ENCODE data around the gene ROS1.
"Not testable (repeated sequence)": the region's sequence is repeated elsewhere in the genome, so short reads cannot be mapped to it uniquely, and the experiment has no call there.

ROS1 gene

DNA sequence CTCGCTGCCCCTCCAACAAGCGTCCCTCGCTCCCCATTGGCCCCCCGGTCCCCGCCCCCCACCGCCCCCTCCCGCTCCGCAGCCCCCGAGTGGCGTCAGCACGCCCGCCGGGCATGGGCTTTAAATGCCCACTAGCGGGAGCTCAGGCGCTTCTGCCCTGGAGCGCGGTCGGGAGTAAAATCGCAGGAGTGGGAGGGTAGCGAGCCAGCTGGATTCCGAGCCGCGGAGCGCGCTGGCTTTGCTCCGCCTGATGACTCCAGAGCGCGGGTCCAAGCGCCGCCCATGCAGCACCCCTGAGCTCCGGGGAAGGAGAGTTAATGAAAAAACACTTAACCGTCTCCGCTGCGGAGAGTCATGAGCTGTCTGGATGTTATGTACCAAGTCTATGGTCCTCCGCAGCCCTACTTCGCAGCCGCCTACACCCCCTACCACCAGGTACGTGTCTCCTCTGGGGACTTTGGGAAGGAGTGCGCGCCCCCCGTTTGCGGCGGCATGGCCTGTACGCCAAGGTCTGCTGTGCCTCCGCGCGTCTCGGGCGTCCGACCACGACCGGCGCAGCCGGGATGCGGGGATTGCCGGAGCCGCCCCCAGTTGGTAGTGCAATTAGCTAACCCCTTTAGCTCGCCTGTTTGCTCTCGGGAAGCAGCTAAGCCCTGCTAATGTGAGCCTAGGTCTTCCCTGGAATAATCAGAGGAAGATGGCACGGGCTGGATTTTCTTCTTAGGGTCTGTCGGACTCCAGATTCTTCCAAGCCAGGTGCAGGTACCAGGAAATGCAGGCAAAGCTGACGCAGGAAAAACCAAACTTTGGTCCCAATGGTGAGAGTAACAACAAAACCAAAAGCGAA lies 160.1 kb downstream of the ROS1 start, which contains the start of gene VGLL2:
VGLL2 (plus strand) TSS at position 149 of the 847 bp plus-strand sequence; CDS start at position 355, 206 bp downstream.
- DNase-seq: peak; percentile 38

DNA sequence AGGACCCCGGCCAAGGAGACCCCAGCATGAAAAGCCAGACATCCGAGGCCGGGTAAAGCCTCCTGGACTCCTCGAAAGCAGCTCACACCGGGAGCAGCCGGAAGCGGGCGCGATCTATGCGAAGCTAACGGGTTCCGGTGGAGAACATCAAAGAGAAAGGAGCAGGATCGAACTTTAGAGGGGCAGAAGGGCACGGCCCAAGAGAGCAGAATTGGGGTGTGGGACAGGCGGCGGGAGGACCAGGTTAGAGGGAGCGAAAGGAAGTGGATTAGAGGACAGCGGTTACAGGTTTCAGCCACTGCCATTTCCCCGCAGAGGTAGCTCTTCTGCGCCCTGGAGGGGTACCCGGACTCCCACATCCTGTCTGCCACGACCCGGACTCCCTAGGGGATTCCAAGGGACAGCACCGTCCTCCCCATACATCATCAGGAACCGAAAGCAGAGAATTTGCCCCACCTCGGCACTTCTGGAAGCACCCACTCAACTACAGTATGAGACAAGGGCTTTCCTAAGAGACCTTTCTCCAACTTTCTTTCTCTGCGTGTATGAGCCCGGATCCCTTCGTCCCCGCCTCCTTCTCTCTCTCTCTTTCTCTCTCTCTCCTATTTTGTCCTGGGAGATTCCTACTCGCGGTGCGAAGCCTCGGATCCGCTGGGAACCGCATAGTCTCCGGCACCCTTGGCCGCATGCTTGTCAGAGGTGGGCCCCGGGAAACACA lies 160.9 kb downstream of the ROS1 start:
- DNase-seq: no peak

DNA sequence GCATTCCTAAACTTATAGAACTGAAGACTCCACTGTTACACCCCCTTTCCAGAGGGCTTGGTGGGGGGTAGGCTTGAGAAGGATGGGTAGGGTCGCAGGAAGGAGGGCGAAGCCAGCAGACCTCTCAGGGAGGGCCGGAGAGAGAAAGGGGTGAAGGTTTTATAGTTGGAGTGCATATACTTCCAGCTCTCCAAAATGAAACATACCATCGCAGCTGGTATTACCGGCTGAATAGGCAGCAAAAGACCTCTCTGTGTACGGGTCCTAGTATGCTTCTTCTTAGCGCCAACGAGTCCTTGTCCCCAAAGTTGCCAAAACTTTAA lies 161.4 kb downstream of the ROS1 start:
- no peak for DNase-seq

DNA sequence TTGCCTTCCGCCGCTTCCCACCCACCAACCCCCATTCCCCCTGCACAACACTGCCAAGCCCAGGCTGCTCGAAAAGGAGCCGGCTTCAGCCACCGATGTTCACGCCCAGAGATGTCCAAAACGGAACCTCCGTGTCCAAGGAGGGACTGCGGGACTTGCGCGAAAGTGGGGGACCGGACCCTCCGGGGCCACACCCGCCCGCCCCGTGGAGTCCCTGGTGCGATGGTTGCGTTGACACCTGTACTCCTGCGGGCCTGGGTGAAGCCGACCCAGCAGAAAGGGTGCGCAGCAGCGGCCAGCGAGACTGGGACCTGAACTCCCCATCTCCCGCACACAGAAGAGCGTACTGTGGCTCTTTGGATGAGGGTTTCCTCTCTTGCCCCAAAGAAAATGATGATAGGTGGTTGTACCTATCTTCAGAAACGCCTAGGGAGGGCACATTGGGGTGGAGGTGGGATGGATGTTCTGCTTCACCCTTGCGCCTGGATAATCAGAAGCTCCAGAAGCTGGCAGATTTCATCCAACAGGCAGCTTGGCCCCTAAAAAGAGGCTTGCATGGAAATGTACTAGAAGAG lies 162.3 kb downstream of the ROS1 start:
- no peak for DNase-seq

DNA sequence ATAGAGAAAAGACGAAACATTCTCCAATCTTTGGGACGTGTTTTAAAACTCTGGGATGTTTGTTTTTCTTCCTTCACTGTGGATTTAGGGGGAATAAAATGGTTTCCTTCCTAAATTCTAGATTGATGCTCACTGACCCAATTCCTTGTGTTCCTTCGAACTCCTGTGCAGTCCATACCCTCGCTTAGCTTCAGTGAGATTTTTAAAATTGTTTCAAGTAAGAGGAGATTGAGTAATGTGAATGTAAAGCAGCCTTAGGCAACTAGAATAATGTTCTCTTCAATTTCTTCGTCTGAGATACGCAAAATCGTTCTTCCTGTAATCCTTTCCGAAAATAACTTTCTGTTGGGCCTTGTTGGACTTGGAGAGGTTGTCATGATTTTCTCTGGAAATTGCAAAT lies 162.9 kb downstream of the ROS1 start:
- DNase-seq: no peak

DNA sequence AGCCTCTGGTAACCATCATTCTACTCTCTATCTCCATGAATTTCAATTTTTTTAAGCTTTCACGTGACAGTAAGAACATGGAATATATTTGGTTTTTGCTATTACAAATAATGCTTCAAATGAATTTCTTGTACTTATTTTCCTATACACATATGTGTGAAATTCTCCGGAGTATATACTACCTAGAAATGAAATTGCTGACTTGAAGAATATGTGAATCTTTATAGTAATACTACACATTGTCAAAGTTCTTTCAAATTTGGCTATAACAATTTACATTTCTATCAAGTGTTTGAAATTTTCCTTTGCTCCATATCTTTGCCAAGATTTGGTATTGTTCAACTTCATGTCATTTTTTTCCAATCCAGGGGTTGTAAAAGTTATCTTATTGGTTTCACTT lies 172.0 kb downstream of the ROS1 start:
- DNase-seq: no peak

DNA sequence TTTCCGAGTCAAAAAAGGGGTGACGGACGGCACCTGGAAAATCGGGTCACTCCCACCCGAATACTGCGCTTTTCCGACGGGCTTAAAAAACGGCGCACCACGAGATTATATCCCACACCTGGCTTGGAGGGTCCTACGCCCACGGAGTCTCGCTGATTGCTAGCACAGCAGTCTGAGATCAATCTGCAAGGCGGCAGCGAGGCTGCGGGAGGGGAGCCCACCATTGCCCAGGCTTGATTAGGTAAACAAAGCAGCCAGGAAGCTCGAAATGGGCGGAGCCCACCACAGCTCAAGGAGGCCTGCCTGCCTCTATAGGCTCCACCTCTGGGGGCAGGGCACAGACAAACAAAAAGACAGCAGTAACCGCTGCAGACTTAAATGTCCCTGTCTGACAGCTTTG lies 180.8 kb downstream of the ROS1 start:
- not testable (repeated sequence) for DNase-seq

DNA sequence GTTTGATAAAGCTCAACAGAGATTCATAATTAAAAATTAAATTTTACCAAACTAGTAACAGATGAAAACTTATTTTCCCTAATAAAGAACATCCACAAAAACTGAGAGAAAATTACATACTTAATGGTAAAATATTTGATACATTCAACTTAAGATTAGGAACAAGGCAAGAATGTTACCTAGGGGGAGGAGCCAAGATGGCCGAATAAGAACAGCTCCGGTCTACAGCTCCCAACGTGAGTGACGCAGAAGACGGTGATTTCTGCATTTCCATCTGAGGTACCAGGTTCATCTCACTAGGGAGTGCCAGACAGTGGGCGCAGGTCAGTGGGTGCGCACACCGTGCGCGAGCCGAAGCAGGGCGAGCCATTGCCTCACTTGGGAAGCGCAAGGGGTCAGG lies 181.2 kb downstream of the ROS1 start:
- DNase-seq: not testable (repeated sequence)

Data from fibroblast of skin of right biceps (primary cell).